PC-3 (cell line): ENCODE results near the gene CTAGE8.
"Not testable (repeated sequence)": the region's sequence is repeated elsewhere in the genome, so short reads cannot be mapped to it uniquely, and the experiment has no call there.

ENCODE experiments used
- EZH2 ChIP-seq: fragments of 300-600 bp; sonication (generic); IDR thresholded peaks from one replicate; pipeline ENCODE4 v1.6.1; 2017; ENCODE audit warnings: antibody characterized with exemption, mild to moderate bottlenecking, low read length; ENCODE audit not compliant: unreplicated experiment
- TF ChIP-seq, protein P1 (sequence below): fragments of 300-600 bp; sonication (generic); conservative IDR thresholded peaks from 2 replicates; pipeline ENCODE4 v1.5.1; 2017; ENCODE audit warnings: antibody characterized with exemption, low read depth, mild to moderate bottlenecking, low read length

DNA sequence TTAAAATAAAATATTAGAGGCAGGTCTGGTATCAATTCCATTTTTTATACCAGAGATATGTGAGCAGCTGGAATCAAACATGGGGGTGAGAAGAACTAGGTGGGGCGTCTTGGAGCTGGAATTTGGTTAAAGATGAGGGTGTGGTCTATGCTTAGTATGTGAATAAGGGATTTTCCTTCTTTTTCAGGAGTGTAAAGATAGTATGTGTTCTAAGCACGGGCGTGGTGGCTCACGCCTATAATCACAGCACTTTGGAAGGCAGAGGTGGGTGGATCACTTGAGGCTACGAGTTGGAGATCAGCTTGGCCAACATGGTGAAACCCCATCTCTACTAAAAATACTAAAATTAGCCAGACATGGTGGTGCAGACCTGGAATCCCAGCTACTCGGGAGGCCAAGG is 6.2 kb upstream of the CTAGE8 start:
- TF ChIP-seq, protein P1, sequence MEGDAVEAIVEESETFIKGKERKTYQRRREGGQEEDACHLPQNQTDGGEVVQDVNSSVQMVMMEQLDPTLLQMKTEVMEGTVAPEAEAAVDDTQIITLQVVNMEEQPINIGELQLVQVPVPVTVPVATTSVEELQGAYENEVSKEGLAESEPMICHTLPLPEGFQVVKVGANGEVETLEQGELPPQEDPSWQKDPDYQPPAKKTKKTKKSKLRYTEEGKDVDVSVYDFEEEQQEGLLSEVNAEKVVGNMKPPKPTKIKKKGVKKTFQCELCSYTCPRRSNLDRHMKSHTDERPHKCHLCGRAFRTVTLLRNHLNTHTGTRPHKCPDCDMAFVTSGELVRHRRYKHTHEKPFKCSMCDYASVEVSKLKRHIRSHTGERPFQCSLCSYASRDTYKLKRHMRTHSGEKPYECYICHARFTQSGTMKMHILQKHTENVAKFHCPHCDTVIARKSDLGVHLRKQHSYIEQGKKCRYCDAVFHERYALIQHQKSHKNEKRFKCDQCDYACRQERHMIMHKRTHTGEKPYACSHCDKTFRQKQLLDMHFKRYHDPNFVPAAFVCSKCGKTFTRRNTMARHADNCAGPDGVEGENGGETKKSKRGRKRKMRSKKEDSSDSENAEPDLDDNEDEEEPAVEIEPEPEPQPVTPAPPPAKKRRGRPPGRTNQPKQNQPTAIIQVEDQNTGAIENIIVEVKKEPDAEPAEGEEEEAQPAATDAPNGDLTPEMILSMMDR: not testable (repeated sequence)
- not testable (repeated sequence) for TF ChIP-seq EZH2
